ENCODE measurements around the gene BCAS3.

Gene BCAS3

DNA sequence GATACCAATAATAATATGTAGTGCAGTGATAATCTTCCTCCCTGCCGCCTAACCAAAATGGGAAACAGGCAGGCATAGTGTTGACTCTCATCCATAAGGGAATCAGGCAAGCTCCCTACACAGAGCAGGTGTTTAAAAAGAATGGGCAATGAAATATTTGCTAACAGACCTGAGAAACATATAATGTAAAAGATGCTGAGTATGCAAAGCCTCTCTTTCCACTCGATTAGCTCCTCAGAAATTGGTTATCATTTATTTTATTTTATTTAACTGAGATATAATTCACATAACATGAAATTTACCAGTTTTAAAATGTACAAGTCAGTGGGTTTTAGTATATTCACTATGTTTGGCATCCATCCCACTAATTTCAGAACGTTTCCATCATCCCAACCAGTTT lies 404.3 kb downstream of the BCAS3 start:
- H3K27ac ChIP-seq = no peak overlapping the region
- no peak for TF ChIP-seq Cebpa-rat (IDR thresholded peaks at IDR 0.05)
- H3K27me3 ChIP-seq = no peaks in the 10 kb centered on the region
- H3K4me3 ChIP-seq = no peak overlapping the region
- H3K4me1 ChIP-seq = no peaks in the 10 kb centered on the region
- H3K9ac ChIP-seq = no peak overlapping the region
- no peaks in the 10 kb centered on the region for H3K9me3 ChIP-seq
- H4K20me1 ChIP-seq = no peaks in the 10 kb centered on the region
- H3K36me3 ChIP-seq = no peaks in the 10 kb centered on the region
- H3K4me2 ChIP-seq = no peak overlapping the region

GRCh38 chr17:61084260-61084659 lies 406.6 kb downstream of the BCAS3 start:
- H4K20me1 ChIP-seq = no peaks in the 10 kb centered on the region

GRCh38 chr17:61087024-61087423 lies 409.4 kb downstream of the BCAS3 start:
- H3K36me3 ChIP-seq = no peaks in the 10 kb centered on the region
- 0 out of 2 replicates have a peak, but pooled peaks cover 9% of the 10 kb centered on the region for H3K9me3 ChIP-seq
- no peak for TF ChIP-seq Cebpa-rat (IDR thresholded peaks at IDR 0.05)
- no peak overlapping the region for H3K9ac ChIP-seq
- H3K27me3 ChIP-seq = no peaks in the 10 kb centered on the region
- H3K4me3 ChIP-seq = no peak overlapping the region
- H3K4me1 ChIP-seq = no peaks in the 10 kb centered on the region
- H3K27ac ChIP-seq = no peak overlapping the region
- H4K20me1 ChIP-seq = no peaks in the 10 kb centered on the region
- no peak overlapping the region for H3K4me2 ChIP-seq

More at GRCh38 chr17:61084260-61084659, 406.6 kb downstream of the BCAS3 start:
- Histone ChIP-seq H3K9me3 (no peaks in the 10 kb centered on the region), H3K27ac (no peak overlapping the region), H3K4me1 (no peaks in the 10 kb centered on the region), H3K36me3 (no peaks in the 10 kb centered on the region), H3K4me2 (no peak overlapping the region), H3K27me3 (no peaks in the 10 kb centered on the region), H3K9ac (no peak overlapping the region), H3K4me3 (no peak overlapping the region)
- no peak for TF ChIP-seq Cebpa-rat (IDR thresholded peaks at IDR 0.05)

DNA sequence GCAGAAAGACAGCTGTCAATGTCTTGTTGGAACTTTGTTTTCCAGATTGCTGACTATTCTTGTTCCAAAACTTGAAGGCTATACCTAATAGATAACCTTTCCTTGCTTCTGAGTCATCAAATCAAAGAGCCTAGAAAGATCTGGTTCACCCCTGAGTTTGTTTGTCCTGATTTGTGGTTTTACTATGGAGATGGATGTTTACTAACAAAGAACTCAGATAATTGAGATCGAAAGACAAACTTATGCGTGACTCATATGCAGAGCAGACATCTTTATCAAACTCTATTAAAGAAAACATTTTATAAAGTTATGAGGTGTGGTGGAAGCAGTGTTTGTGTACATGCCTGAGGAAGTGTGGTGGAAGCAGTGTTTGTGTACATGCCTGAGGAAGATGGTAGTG lies 410.9 kb downstream of the BCAS3 start:
- H3K4me2 ChIP-seq = no peak overlapping the region
- TF ChIP-seq Cebpa-rat (IDR thresholded peaks at IDR 0.05) = no peak
- H3K27me3 ChIP-seq = no peaks in the 10 kb centered on the region
- H3K9ac ChIP-seq = no peak overlapping the region
- H3K36me3 ChIP-seq = no peaks in the 10 kb centered on the region
- H3K27ac ChIP-seq = no peak overlapping the region
- no peaks in the 10 kb centered on the region for H3K4me1 ChIP-seq
- no peak overlapping the region for H3K4me3 ChIP-seq
- H4K20me1 ChIP-seq = no peaks in the 10 kb centered on the region
- H3K9me3 ChIP-seq = peaks cover 24% of the 10 kb centered on the region

- no peak for TF ChIP-seq Cebpa-rat (IDR thresholded peaks at IDR 0.05)
- Histone ChIP-seq H3K9me3 (peaks cover 25% of the 10 kb centered on the region), H3K4me3 (no peak overlapping the region), H3K36me3 (no peaks in the 10 kb centered on the region), H3K9ac (no peak overlapping the region), H4K20me1 (no peaks in the 10 kb centered on the region), H3K27ac (no peak overlapping the region), H3K27me3 (no peaks in the 10 kb centered on the region), H3K4me2 (no peak overlapping the region), H3K4me1 (no peaks in the 10 kb centered on the region)
Measured at GRCh38 chr17:61091096-61091495, 413.4 kb downstream of the BCAS3 start.

DNA sequence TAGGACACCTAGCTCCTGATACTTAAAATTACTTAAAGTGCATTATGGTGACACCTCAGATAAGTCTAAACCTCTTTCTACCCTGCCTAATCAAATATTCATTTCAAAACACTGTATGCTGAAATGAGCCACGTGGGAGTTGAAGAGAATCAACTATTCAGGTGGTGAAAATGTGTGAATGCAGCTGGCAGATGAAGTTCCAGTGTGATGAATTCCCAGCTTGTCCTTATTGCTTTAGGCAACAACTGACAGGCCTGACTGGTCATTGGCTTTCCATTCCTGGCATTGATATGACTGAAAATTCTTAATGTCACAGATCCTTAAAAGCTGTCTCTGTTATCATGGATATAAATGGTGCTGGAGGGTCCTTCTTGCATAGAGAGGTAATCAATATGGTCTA lies 420.1 kb downstream of the BCAS3 start:
- TF ChIP-seq Cebpa-rat (IDR thresholded peaks at IDR 0.05) = no peak
- Histone ChIP-seq H4K20me1 (no peaks in the 10 kb centered on the region), H3K27me3 (no peaks in the 10 kb centered on the region), H3K9ac (no peak overlapping the region), H3K4me2 (no peak overlapping the region), H3K36me3 (no peaks in the 10 kb centered on the region), H3K27ac (no peak overlapping the region), H3K4me1 (no peaks in the 10 kb centered on the region), H3K9me3 (peaks cover 9% of the 10 kb centered on the region), H3K4me3 (no peak overlapping the region)

DNA sequence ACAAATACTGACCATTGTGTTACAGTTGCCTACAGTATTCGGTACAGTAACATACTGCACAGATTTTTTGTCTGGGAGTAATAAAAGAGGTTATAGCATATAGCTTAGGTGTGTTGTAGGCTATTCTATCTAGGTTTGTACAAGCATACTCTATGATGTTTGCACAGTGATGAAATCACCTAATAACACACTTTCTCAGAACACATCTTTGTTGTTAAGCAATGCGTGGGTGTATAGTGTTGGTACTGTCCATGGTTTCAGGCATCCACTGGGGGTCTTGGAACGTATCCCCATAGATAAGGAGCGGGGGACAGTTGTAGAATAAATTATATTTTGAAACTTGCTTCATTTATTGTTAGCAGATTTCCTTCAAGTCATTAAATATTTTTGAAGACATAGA lies 428.7 kb downstream of the BCAS3 start:
- Histone ChIP-seq H3K27me3 (no peaks in the 10 kb centered on the region), H3K4me1 (no peaks in the 10 kb centered on the region), H3K9ac (no peak overlapping the region), H3K27ac (no peak overlapping the region), H3K9me3 (no peaks in the 10 kb centered on the region), H3K4me2 (no peak overlapping the region), H3K36me3 (no peaks in the 10 kb centered on the region), H4K20me1 (no peaks in the 10 kb centered on the region), H3K4me3 (no peak overlapping the region)
- TF ChIP-seq Cebpa-rat (IDR thresholded peaks at IDR 0.05) = no peak

- Histone ChIP-seq H3K9ac (no peak overlapping the region), H3K4me3 (no peak overlapping the region), H4K20me1 (no peaks in the 10 kb centered on the region), H3K9me3 (peaks cover 12% of the 10 kb centered on the region), H3K36me3 (no peaks in the 10 kb centered on the region), H3K27me3 (no peaks in the 10 kb centered on the region), H3K4me2 (no peak overlapping the region), H3K27ac (no peak overlapping the region), H3K4me1 (no peaks in the 10 kb centered on the region)
- TF ChIP-seq Cebpa-rat (IDR thresholded peaks at IDR 0.05) = no peak
Measured at GRCh38 chr17:61116577-61116976, 438.9 kb downstream of the BCAS3 start.

- no peaks in the 10 kb centered on the region for H3K27me3 ChIP-seq
- H3K27ac ChIP-seq = no peak overlapping the region
- no peak overlapping the region for H3K9ac ChIP-seq
- no peak for TF ChIP-seq Cebpa-rat (IDR thresholded peaks at IDR 0.05)
- H3K4me3 ChIP-seq = no peak overlapping the region
- H3K4me2 ChIP-seq = no peak overlapping the region
- no peaks in the 10 kb centered on the region for H3K36me3 ChIP-seq
- peaks cover 12% of the 10 kb centered on the region for H3K9me3 ChIP-seq
- H3K4me1 ChIP-seq = no peaks in the 10 kb centered on the region
- no peaks in the 10 kb centered on the region for H4K20me1 ChIP-seq
Measured at GRCh38 chr17:61117983-61118382, 440.3 kb downstream of the BCAS3 start.

- H3K27me3 ChIP-seq = no peaks in the 10 kb centered on the region
- H3K4me3 ChIP-seq = no peak overlapping the region
- H3K36me3 ChIP-seq = no peaks in the 10 kb centered on the region
- no peak overlapping the region for H3K27ac ChIP-seq
- H3K4me2 ChIP-seq = no peak overlapping the region
- H3K9me3 ChIP-seq = peaks cover 12% of the 10 kb centered on the region
- H3K4me1 ChIP-seq = no peaks in the 10 kb centered on the region
- H3K9ac ChIP-seq = no peak overlapping the region
- H4K20me1 ChIP-seq = no peaks in the 10 kb centered on the region
- no peak for TF ChIP-seq Cebpa-rat (IDR thresholded peaks at IDR 0.05)
Measured at GRCh38 chr17:61118871-61119270, 441.2 kb downstream of the BCAS3 start.

DNA sequence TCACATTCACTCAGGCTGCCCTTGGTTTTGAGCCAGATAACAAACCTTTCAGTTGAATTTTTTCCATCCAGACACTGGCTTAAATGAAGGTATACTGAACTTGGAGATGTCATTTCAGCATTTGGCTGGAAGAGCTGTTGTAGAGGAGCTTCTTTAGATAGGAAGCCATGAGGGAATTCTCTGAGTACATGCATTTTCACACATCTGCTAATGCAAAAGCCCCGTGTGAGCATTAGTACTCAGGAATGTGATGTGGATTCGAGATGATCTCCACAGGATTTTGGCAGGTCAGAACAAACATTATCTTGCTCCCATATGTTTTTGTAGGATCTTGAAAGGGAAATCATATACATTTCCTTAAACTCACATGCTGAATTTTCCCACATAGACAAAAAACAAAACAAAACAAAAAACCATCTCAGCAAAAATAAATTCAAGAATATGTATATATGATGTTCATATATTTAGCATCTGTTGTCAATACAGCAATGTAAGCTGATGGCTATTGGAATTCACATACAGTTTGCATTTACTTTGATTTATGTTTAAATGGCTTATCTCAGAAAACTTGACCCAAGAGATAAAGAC lies 444.8 kb downstream of the BCAS3 start:
- Histone ChIP-seq H3K4me1 (no peaks in the 10 kb centered on the region), H3K4me3 (no peak overlapping the region), H3K27ac (no peak overlapping the region), H3K4me2 (no peak overlapping the region), H3K27me3 (no peaks in the 10 kb centered on the region), H4K20me1 (no peaks in the 10 kb centered on the region), H3K9me3 (peaks cover 1% of the 10 kb centered on the region), H3K36me3 (no peaks in the 10 kb centered on the region), H3K9ac (no peak overlapping the region)
- TF ChIP-seq Cebpa-rat (IDR thresholded peaks at IDR 0.05) = no peak

All from BLaER1 (cell line).